ENCODE data around the gene DNA2.

DNA2 gene

DNA sequence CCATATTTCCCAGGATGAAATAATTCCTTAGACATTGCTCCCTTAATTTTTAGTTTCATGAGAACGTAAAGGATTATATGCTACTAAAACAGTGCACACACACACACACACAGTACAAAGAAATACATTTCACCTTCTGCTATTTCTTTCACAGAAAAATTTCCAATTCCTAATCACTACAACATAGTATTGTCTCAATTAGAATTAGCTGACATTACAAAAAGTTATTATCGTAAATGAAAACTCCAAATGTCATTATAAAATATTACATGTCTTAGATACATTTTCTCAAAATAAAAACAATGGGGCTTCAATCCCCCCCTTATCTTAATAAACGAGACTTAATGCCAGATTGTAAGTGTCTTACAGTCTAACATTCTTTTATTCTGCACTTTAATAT lies 52.4 kb downstream of the DNA2 start:
- H3K36me3 ChIP-seq (ENCODE audit: insufficient read depth, insufficient read length, low read length): peaks cover 63% of the 10 kb centered on the region
- DNase-seq (ENCODE audit: low read depth, low spot score): no peak
- no peaks in the 10 kb centered on the region for H3K27me3 ChIP-seq (ENCODE audit: insufficient read depth, insufficient read length)
- H3K9me3 ChIP-seq (ENCODE audit: insufficient read depth, low read length): no peaks in the 10 kb centered on the region
- no peak for TF ChIP-seq SUZ12 (IDR thresholded peaks at IDR 0.05; ENCODE audit: extremely low read depth, insufficient read depth, insufficient read length)
- no peak for TF ChIP-seq ZNF274 (IDR thresholded peaks at IDR 0.05; ENCODE audit: low read depth, low read length)
- no peak for TF ChIP-seq YY1 (IDR thresholded peaks at IDR 0.05; ENCODE audit: insufficient read depth, insufficient read length)
- H3K4me3 ChIP-seq (ENCODE audit: insufficient read length, low read depth): no peak overlapping the region
- no peak overlapping the region for H3K9ac ChIP-seq (ENCODE audit: insufficient read length, low read depth)
- H3K4me1 ChIP-seq (ENCODE audit: insufficient read depth, insufficient read length): no peaks in the 10 kb centered on the region

DNA sequence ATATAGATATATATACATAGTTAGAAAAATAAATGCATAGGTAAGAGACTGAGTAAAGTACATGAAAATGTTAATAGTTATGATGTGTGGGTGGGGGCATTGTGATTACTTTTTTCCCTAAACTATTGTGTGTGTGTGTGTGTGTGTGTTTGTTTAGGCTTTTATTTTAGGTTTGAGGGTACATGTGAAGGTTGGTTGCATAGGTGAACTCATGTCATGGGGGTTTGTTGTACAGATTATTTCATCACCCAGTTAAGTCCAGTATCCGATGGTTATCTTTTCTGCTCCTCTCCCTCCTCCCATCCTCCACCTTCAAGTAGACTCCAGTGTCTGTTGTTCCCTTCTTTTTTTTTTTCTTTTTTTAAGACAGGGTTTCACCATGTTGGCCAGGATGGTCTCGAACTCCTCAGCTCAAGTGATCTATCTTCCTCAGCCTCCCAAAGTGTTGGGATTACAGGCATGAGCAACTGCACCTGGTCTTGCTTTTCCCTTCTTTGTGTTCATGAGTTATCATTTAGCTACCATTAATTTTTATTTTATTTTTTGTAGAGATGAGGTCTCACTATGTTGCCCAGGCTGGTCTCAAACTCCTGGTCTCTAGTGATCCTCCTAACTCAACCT lies 62.8 kb downstream of the DNA2 start:
- Histone ChIP-seq H3K4me1 (ENCODE audit: insufficient read depth, insufficient read length) (no peaks in the 10 kb centered on the region), H3K9ac (ENCODE audit: insufficient read length, low read depth) (no peak overlapping the region), H3K4me3 (ENCODE audit: insufficient read length, low read depth) (no peak overlapping the region), H3K36me3 (ENCODE audit: insufficient read depth, insufficient read length, low read length) (peaks cover 4% of the 10 kb centered on the region), H3K9me3 (ENCODE audit: insufficient read depth, low read length) (no peaks in the 10 kb centered on the region), H3K27me3 (ENCODE audit: insufficient read depth, insufficient read length) (no peaks in the 10 kb centered on the region)
- no peak for DNase-seq (ENCODE audit: low read depth, low spot score)
- no peak for TF ChIP-seq ZNF274 (IDR thresholded peaks at IDR 0.05; ENCODE audit: low read depth, low read length)
- TF ChIP-seq SUZ12 (IDR thresholded peaks at IDR 0.05; ENCODE audit: extremely low read depth, insufficient read depth, insufficient read length): no peak

DNA sequence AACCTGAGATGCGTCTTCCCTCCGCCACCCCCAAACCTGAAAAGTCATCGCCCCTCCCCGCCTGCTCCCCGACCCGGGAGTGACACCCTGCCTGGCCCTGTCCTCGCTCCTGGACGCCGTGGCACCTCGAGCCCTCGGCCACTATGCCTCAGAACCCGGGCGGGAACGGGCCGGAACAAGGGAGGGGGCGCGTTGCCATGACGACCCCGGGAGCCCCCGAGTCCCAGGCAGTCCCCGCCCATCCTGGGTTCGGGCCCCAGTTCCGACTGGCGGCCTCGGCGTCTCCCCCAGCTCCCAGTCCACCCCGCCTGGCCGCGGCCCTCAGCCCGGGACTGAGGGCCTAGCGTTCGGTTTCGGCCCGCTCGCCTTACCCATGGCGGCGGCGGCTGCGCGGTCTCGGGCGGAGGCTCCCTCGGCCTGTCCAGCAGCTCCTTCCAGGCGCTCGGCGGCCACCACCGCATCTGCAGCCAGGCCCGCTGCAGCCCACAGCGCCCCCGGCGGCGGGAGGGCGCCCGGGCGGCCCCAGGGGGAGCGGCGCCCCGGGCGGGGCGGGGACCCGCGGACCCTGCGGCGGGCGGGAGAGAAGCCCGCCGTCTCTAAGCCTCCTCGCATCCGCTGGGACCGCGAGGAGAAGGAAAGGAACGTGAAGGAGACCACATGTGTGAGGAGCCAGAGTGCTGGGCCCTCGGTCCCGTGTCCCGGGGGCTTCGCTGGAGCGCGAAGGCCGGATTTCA lies 64.8 kb downstream of the DNA2 start, which contains the start of gene RUFY2:
TSS of gene RUFY2 (minus strand) at position 463 of the 734 bp plus-strand sequence. CDS start at position 375, 88 bp downstream.
- TF ChIP-seq YY1 (IDR thresholded peaks at IDR 0.05; ENCODE audit: insufficient read depth, insufficient read length): no peak
- Histone ChIP-seq H3K9ac (ENCODE audit: insufficient read length, low read depth) (peak within 1 kb of the TSS; percentile 84), H3K4me3 (ENCODE audit: insufficient read length, low read depth) (peak within 1 kb of the TSS; percentile 75), H3K9me3 (ENCODE audit: insufficient read depth, low read length) (no peaks in the 10 kb centered on the region), H3K27me3 (ENCODE audit: insufficient read depth, insufficient read length) (no peaks in the 10 kb centered on the region), H3K4me1 (ENCODE audit: insufficient read depth, insufficient read length) (no peaks in the 10 kb centered on the region), H3K36me3 (ENCODE audit: insufficient read depth, insufficient read length, low read length) (peaks cover 7% of the 10 kb centered on the region)
- DNase-seq (ENCODE audit: low read depth, low spot score): peak; percentile 63

DNA sequence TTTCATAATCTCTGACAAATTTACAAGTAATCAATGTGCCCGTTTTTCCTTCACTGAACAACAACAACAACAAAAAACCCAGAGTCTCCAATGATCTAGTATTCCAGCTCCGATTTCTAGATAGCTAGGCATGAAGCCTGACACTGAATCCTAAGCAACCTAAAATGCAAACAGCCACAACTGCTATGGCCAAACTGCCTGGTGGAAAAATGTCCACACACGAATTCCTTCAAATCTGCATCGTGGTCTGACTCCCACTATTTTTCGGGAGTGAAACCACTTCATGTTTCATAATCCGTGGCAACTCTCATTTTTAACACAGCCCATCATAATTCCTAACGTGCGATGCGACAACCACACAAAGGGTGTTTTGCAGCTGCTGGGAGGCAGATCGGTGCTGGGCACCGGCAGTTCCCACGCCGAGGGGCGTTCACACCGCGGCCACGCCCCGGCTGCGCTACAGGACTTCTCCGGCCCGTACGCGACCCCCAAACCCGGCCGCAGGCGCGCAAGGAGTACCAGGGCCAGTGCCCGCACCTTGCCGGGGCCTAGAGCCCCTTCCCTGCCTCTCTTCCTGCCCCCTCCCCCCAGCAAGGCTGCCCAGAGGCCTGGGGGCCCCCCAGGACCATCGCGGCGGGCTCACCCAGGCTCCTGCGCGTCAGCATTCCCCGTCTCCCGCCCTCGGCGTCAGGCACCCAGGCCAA lies 65.5 kb downstream of the DNA2 start:
- Histone ChIP-seq H3K9me3 (ENCODE audit: insufficient read depth, low read length) (no peaks in the 10 kb centered on the region), H3K36me3 (ENCODE audit: insufficient read depth, insufficient read length, low read length) (peaks cover 12% of the 10 kb centered on the region), H3K4me1 (ENCODE audit: insufficient read depth, insufficient read length) (no peaks in the 10 kb centered on the region), H3K4me3 (ENCODE audit: insufficient read length, low read depth) (peak overlapping the region; percentile 75), H3K27me3 (ENCODE audit: insufficient read depth, insufficient read length) (no peaks in the 10 kb centered on the region), H3K9ac (ENCODE audit: insufficient read length, low read depth) (peak overlapping the region; percentile 84)
- peak; percentile 33 for DNase-seq (ENCODE audit: low read depth, low spot score)
- TF ChIP-seq YY1 (IDR thresholded peaks at IDR 0.05; ENCODE audit: insufficient read depth, insufficient read length) (no peak), SUZ12 (IDR thresholded peaks at IDR 0.05; ENCODE audit: extremely low read depth, insufficient read depth, insufficient read length) (no peak), ZNF274 (IDR thresholded peaks at IDR 0.05; ENCODE audit: low read depth, low read length) (no peak)

DNA sequence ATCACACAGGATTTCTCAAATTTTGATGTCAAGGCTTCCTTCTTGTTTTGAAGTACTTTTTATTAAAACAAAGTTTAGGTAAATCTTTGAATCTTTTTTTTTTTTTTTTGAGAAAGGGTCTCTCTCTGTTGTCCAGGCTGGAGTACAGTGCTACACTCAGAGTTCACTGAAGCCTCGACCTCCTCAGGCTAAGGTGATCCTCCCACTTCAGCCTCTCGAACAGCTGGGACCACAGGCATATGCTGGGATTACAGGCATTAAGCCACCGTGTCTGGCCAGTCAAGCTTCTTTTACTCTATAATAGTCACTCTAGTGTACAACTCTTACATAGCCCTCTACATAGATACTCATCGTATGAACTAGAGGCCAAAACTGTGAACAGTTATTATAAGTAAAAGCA lies 68.1 kb downstream of the DNA2 start:
- no peak for TF ChIP-seq ZNF274 (IDR thresholded peaks at IDR 0.05; ENCODE audit: low read depth, low read length)
- no peak for TF ChIP-seq YY1 (IDR thresholded peaks at IDR 0.05; ENCODE audit: insufficient read depth, insufficient read length)
- no peak for TF ChIP-seq SUZ12 (IDR thresholded peaks at IDR 0.05; ENCODE audit: extremely low read depth, insufficient read depth, insufficient read length)
- H3K9ac ChIP-seq (ENCODE audit: insufficient read length, low read depth): no peak overlapping the region
- peaks cover 17% of the 10 kb centered on the region for H3K36me3 ChIP-seq (ENCODE audit: insufficient read depth, insufficient read length, low read length)
- H3K4me3 ChIP-seq (ENCODE audit: insufficient read length, low read depth): no peak overlapping the region
- no peaks in the 10 kb centered on the region for H3K4me1 ChIP-seq (ENCODE audit: insufficient read depth, insufficient read length)
- H3K9me3 ChIP-seq (ENCODE audit: insufficient read depth, low read length): no peaks in the 10 kb centered on the region
- no peaks in the 10 kb centered on the region for H3K27me3 ChIP-seq (ENCODE audit: insufficient read depth, insufficient read length)
- no peak for DNase-seq (ENCODE audit: low read depth, low spot score)

DNA sequence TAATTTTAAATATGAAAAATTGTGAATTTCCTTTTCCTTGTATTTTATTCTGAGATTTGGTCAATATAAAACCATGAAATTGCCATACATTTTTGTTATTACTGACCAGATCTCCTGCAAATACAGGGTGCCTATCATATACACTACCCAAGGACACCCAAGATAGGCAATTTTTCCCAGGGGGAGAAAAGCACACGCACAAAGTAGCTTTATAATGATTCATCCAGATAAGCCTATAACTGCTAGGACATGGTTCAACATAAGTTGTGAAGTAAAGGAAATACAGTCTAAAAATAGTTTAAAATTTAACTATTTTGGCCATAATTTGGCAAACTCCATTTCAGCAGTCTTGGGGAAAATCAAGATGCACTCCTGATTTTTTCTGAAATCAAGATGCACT lies 69.5 kb downstream of the DNA2 start:
- Histone ChIP-seq H3K36me3 (ENCODE audit: insufficient read depth, insufficient read length, low read length) (peaks cover 17% of the 10 kb centered on the region), H3K4me3 (ENCODE audit: insufficient read length, low read depth) (no peak overlapping the region), H3K9ac (ENCODE audit: insufficient read length, low read depth) (no peak overlapping the region), H3K4me1 (ENCODE audit: insufficient read depth, insufficient read length) (no peaks in the 10 kb centered on the region), H3K27me3 (ENCODE audit: insufficient read depth, insufficient read length) (no peaks in the 10 kb centered on the region), H3K9me3 (ENCODE audit: insufficient read depth, low read length) (no peaks in the 10 kb centered on the region)
- DNase-seq (ENCODE audit: low read depth, low spot score): no peak
- no peak for TF ChIP-seq YY1 (IDR thresholded peaks at IDR 0.05; ENCODE audit: insufficient read depth, insufficient read length)
- no peak for TF ChIP-seq SUZ12 (IDR thresholded peaks at IDR 0.05; ENCODE audit: extremely low read depth, insufficient read depth, insufficient read length)
- no peak for TF ChIP-seq ZNF274 (IDR thresholded peaks at IDR 0.05; ENCODE audit: low read depth, low read length)

DNA sequence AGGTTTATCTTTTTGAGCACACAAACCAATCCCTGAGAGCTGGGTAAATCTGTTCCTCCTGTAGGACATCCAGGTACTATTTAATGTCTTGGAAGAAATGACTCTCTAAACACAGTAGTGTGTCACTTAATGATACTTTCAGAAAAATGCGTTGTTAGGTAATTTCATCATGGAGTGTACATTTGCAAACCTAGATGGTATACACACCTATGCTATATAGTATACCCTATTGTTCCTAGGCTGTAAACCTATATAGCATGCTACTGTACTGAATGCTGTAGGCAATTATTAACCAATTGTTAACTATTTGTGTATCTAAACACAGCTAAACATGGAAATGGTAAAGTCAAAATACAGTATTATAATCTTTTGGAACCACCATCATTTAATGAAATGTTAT lies 74.8 kb downstream of the DNA2 start:
- H3K36me3 ChIP-seq (ENCODE audit: insufficient read depth, insufficient read length, low read length): peaks cover 35% of the 10 kb centered on the region
- no peak overlapping the region for H3K9ac ChIP-seq (ENCODE audit: insufficient read length, low read depth)
- no peaks in the 10 kb centered on the region for H3K9me3 ChIP-seq (ENCODE audit: insufficient read depth, low read length)
- H3K4me3 ChIP-seq (ENCODE audit: insufficient read length, low read depth): no peak overlapping the region
- H3K27me3 ChIP-seq (ENCODE audit: insufficient read depth, insufficient read length): no peaks in the 10 kb centered on the region
- no peaks in the 10 kb centered on the region for H3K4me1 ChIP-seq (ENCODE audit: insufficient read depth, insufficient read length)
- TF ChIP-seq ZNF274 (IDR thresholded peaks at IDR 0.05; ENCODE audit: low read depth, low read length) (no peak), SUZ12 (IDR thresholded peaks at IDR 0.05; ENCODE audit: extremely low read depth, insufficient read depth, insufficient read length) (no peak), YY1 (IDR thresholded peaks at IDR 0.05; ENCODE audit: insufficient read depth, insufficient read length) (no peak)
- no peak for DNase-seq (ENCODE audit: low read depth, low spot score)
